Left ventricle myocardium inferior (tissue), 1 donor: ENCODE data around the gene CNTN1. TPM values are rescaled to one million over a fixed set of nuclear protein-coding genes. Genes with fewer than 3 reads are reported as not detected.

Experiments
- DNase-seq: peaks from one replicate; pipeline ENCODE4 v3.0.0-alpha.2; 2020
- H3K27ac ChIP-seq: fragments of 200-600 bp; replicated peaks from 2 replicates; pipeline ENCODE4 v1.8.0; 2021
- H3K27me3 ChIP-seq: fragments of 200-600 bp; 2 replicates; pipeline ENCODE4 v1.8.0; 2021; ENCODE audit warnings: low read depth
- H3K36me3 ChIP-seq: fragments of 200-600 bp; 2 replicates; pipeline ENCODE4 v1.8.0; 2021
- H3K4me1 ChIP-seq: fragments of 200-600 bp; 2 replicates; pipeline ENCODE4 v1.8.0; 2021
- H3K4me3 ChIP-seq: fragments of 200-600 bp; 2 replicates; pipeline ENCODE4 v1.8.0; 2021; ENCODE audit warnings: mild to moderate bottlenecking, moderate library complexity
- H3K9me3 ChIP-seq: fragments of 200-600 bp; replicated peaks from 2 replicates; pipeline ENCODE4 v1.8.0; 2021
- CTCF ChIP-seq: fragments of 200-600 bp; IDR thresholded peaks from 2 replicates; pipeline ENCODE4 v1.8.0; 2021; ENCODE audit warnings: antibody characterized with exemption, mild to moderate bottlenecking, borderline replicate concordance
- intact Hi-C: fragments of 100-400 bp; cut with micrococcal nuclease; formaldehyde crosslinking; loops from one replicate; pipeline ENCODE4 v1.11.0; 2022
- total RNA-seq: library from RNA; stranded (reverse); fragmentation: NEBNext Ultra II Directional; extraction: Animal tissue kit (Norgen Biotek cat#: 25700); gene quantifications from one replicate; pipeline ENCODE4 v1.2.1, GENCODE V29; 2021
- donor health status: DM: no; HTN: yes; CAD: no; lungs with severe emphysema.

Gene CNTN1
- total RNA-seq, 1 donor from 2014 or later: 0.11 TPM

DNA sequence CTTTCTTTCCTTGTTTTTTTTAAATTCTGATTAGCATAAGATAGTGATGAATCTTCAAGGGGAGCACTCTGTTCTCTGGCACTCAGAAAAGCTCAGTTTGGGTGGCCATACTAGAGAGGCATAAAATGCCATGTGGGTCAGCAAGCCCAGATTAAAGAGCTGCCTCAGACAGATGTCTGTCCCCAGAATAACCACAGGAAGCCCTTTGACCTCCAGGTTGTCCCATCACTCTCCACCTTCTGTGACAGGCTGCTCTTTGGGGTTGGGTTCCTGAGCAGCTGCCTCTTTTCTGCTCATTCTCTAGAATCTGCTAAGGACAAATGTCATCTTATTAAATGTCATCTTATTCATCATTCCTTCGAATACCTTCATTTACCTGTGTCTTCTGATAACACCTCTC is 399.9 kb downstream of the CNTN1 start:
- H3K9me3 ChIP-seq: peaks cover 7% of the 10 kb centered on the region
- no peak for DNase-seq
- no peaks in the 10 kb centered on the region for H3K4me1 ChIP-seq
- no peak for TF ChIP-seq CTCF
- H3K4me3 ChIP-seq: no peak overlapping the region
- no peaks in the 10 kb centered on the region for H3K27me3 ChIP-seq
- intact Hi-C loops: no loop called here
- H3K27ac ChIP-seq: no peak overlapping the region
- H3K36me3 ChIP-seq: no peaks in the 10 kb centered on the region

- Histone ChIP-seq H3K4me1 (no peaks in the 10 kb centered on the region), H3K9me3 (peaks cover 7% of the 10 kb centered on the region), H3K4me3 (no peak overlapping the region), H3K27ac (no peak overlapping the region), H3K27me3 (no peaks in the 10 kb centered on the region), H3K36me3 (no peaks in the 10 kb centered on the region)
- no peak for DNase-seq
- no peak for TF ChIP-seq CTCF
- intact Hi-C loops: no loop called here
Observed at GRCh38 chr12:41096797-41097196, 404.6 kb downstream of the CNTN1 start.

GRCh38 chr12:41100572-41100971 is 408.3 kb downstream of the CNTN1 start:
- no peaks in the 10 kb centered on the region for H3K27me3 ChIP-seq
- intact Hi-C loops: no loop called here
- H3K4me1 ChIP-seq: no peaks in the 10 kb centered on the region
- no peak for TF ChIP-seq CTCF
- DNase-seq: no peak
- no peaks in the 10 kb centered on the region for H3K36me3 ChIP-seq
- no peak overlapping the region for H3K27ac ChIP-seq
- no peaks in the 10 kb centered on the region for H3K9me3 ChIP-seq
- H3K4me3 ChIP-seq: no peak overlapping the region

- H3K4me1 ChIP-seq: no peaks in the 10 kb centered on the region
- intact Hi-C loops: no loop called here
- no peaks in the 10 kb centered on the region for H3K36me3 ChIP-seq
- no peaks in the 10 kb centered on the region for H3K9me3 ChIP-seq
- no peaks in the 10 kb centered on the region for H3K27me3 ChIP-seq
- no peak overlapping the region for H3K27ac ChIP-seq
- no peak for TF ChIP-seq CTCF
- H3K4me3 ChIP-seq: no peak overlapping the region
- no peak for DNase-seq
Observed at GRCh38 chr12:41101806-41102205, 409.6 kb downstream of the CNTN1 start.

- DNase-seq: no peak
- Histone ChIP-seq H3K4me1 (no peaks in the 10 kb centered on the region), H3K27me3 (no peaks in the 10 kb centered on the region), H3K36me3 (no peaks in the 10 kb centered on the region), H3K27ac (no peak overlapping the region), H3K9me3 (no peaks in the 10 kb centered on the region), H3K4me3 (no peak overlapping the region)
- intact Hi-C loops: no loop called here
- TF ChIP-seq CTCF: no peak
Observed at GRCh38 chr12:41103614-41104013, 411.4 kb downstream of the CNTN1 start.

DNA sequence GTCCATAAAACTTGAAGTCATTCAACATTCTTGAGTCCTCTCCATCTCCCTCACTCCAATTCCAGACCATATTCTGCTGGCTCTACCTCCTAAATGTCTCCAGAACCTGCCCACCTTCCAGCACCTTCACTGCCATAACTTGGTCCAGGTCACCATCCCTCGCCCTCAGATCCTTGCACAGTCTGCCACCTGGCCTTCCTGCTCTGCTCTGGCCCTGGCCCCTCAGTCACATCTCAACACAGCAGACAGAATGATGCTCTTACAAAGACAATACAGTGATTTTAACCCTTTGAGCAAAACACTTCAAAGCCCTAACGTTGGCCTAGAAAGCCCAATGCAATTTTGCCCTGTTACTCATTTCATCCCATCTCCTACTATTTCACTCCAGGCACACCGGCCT is 414.1 kb downstream of the CNTN1 start:
- no peak for TF ChIP-seq CTCF
- Histone ChIP-seq H3K36me3 (no peaks in the 10 kb centered on the region), H3K9me3 (no peaks in the 10 kb centered on the region), H3K27ac (no peak overlapping the region), H3K4me1 (no peaks in the 10 kb centered on the region), H3K4me3 (no peak overlapping the region), H3K27me3 (no peaks in the 10 kb centered on the region)
- no peak for DNase-seq
- intact Hi-C loops: no loop called here
